ENCODE results near the gene MET. TPM values are rescaled to one million over a fixed set of nuclear protein-coding genes. Genes with fewer than 3 reads are reported as not detected.

MET gene
- total and polyA plus RNA-seq, 2 of the 8 experiments (the other 6 are each of a cell fraction or from before 2014, with no cell fraction given): 3.5 to 12.9 TPM

GRCh38 chr7:116842371-116842770 lies 170.4 kb downstream of the MET start:
- no peak overlapping the region for H2AK5ac ChIP-seq (ENCODE audit: low read depth, low read length)
- 71% methylated on average over 1 of the region's 1 CpG; no CpG with 5 or more reads in 1 of the 2 experiments for WGBS, 2 experiments (ENCODE audit: extremely low coverage in 1 of 2, insufficient coverage in 1 of 2, insufficient read length in 1 of 2, insufficient replicate concordance in 2 of 2, low coverage in 1 of 2, low lambda C conversion rate in 2 of 2, missing lambda C conversion rate in 1 of 2)
- no peak overlapping the region for H3K56ac ChIP-seq (replicated peaks; ENCODE audit: insufficient read length, low read depth, low read length)
- H3K4me3 ChIP-seq (ENCODE audit: extremely low read depth in 1 of 4, insufficient read depth in 2 of 4, low read depth in 3 of 4, low read length in 4 of 4): no peak overlapping the region
- H3K9me3 ChIP-seq (ENCODE audit: insufficient read depth in 2 of 2, low read depth in 1 of 2, low read length in 1 of 2): no peaks in the 10 kb centered on the region
- no peak overlapping the region for H3K27ac ChIP-seq (ENCODE audit: low read depth, low read length)
- H2BK12ac ChIP-seq (ENCODE audit: low read depth, low read length): no peak overlapping the region
- H2BK120ac ChIP-seq (replicated peaks; ENCODE audit: low read depth, low read length): no peak overlapping the region
- CTCF ChIA-PET (ENCODE audit: partially characterized antibody): no interaction called here
- H3K9ac ChIP-seq (replicated peaks in 1 of 4; ENCODE audit: extremely low read depth in 1 of 4, low read depth in 3 of 4, low read length in 3 of 4): no peak overlapping the region
- no peak overlapping the region for H2BK15ac ChIP-seq (ENCODE audit: low read length)
- no peaks in the 10 kb centered on the region for H3K79me1 ChIP-seq (ENCODE audit: low read depth, low read length)
- no peak overlapping the region for H2BK5ac ChIP-seq (ENCODE audit: low read depth, low read length)
- H4K5ac ChIP-seq (ENCODE audit: insufficient read length, low read depth, low read length): no peak overlapping the region
- no peak overlapping the region for H3K4ac ChIP-seq (replicated peaks; ENCODE audit: insufficient read length, low read depth, low read length)
- DNase-seq (ENCODE audit: low read depth in 1 of 2, low spot score in 2 of 2) (no peak), FAIRE-seq (no peak)
- H3K18ac ChIP-seq (ENCODE audit: extremely low read depth, low read length): no peak overlapping the region
- H3K23me2 ChIP-seq (ENCODE audit: low read depth, low read length): no peaks in the 10 kb centered on the region
- no peak overlapping the region for H2BK20ac ChIP-seq (ENCODE audit: low read length)
- H3K23ac ChIP-seq (ENCODE audit: insufficient read length): no peak overlapping the region
- H4K8ac ChIP-seq (ENCODE audit: extremely low read depth, insufficient read depth, low read length): no peak overlapping the region
- H3K4me1 ChIP-seq (replicated peaks in 1 of 4; ENCODE audit: control insufficient read depth in 3 of 4, insufficient read depth in 4 of 4, low read length in 3 of 4): no peaks in the 10 kb centered on the region
- H3K36me3 ChIP-seq (ENCODE audit: control insufficient read depth in 2 of 4, insufficient read depth in 4 of 4, low read length in 3 of 4): no peaks in the 10 kb centered on the region
- H2AFZ ChIP-seq (ENCODE audit: low read length): no peak overlapping the region
- no peak overlapping the region for H3K14ac ChIP-seq (ENCODE audit: insufficient read length)
- H4K20me1 ChIP-seq (replicated peaks in 1 of 2; ENCODE audit: control insufficient read depth in 1 of 2, insufficient read depth in 2 of 2, low read length in 2 of 2): no peaks in the 10 kb centered on the region
- no peak overlapping the region for H3K4me2 ChIP-seq (ENCODE audit: insufficient read depth in 1 of 2, low read depth in 2 of 2, low read length in 2 of 2)
- POLR2A ChIA-PET (ENCODE audit: partially characterized antibody): no interaction called here
- no peaks in the 10 kb centered on the region for H3K27me3 ChIP-seq (replicated peaks in 1 of 4; ENCODE audit: control insufficient read depth in 3 of 4, extremely low read depth in 1 of 4, insufficient read depth in 3 of 4, low read length in 3 of 4)
- no peaks in the 10 kb centered on the region for H3K79me2 ChIP-seq (ENCODE audit: control insufficient read depth in 1 of 2, insufficient read depth in 2 of 2, low read length in 2 of 2)
- H4K91ac ChIP-seq (replicated peaks; ENCODE audit: insufficient read length, low read length): no peak overlapping the region
- TF ChIP-seq JUND (IDR thresholded peaks at IDR 0.05; ENCODE audit: low read length) (no peak), TCF12 (IDR thresholded peaks at IDR 0.05; ENCODE audit: low read depth, low read length) (no peak), FOSL1 (IDR thresholded peaks at IDR 0.05; ENCODE audit: insufficient read depth, low read depth, low read length) (no peak), BRCA1 (IDR thresholded peaks at IDR 0.05; ENCODE audit: low read depth, low read length) (no peak), SIRT6 (IDR thresholded peaks at IDR 0.05; ENCODE audit: low read length) (no peak), PHF8 (conservative IDR thresholded peaks at IDR 0.05; ENCODE audit: low read depth, low read length) (no peak), NRF1 (IDR thresholded peaks at IDR 0.05; ENCODE audit: low read depth, low read length) (no peak), HDAC6 (IDR thresholded peaks at IDR 0.05; ENCODE audit: low read depth, low read length) (no peak), SP1 (IDR thresholded peaks at IDR 0.05; ENCODE audit: low read depth, low read length) (no peak), SP2 (IDR thresholded peaks at IDR 0.05; ENCODE audit: low read length) (no peak), RFX5 (IDR thresholded peaks at IDR 0.05; ENCODE audit: borderline replicate concordance, low read depth, low read length) (no peak), BACH1 (IDR thresholded peaks at IDR 0.05; ENCODE audit: low read length) (no peak), CBX8 (IDR thresholded peaks at IDR 0.05; ENCODE audit: borderline replicate concordance, low read depth, low read length) (no peak), ASH2L (IDR thresholded peaks at IDR 0.05; ENCODE audit: low read length) (no peak), KDM1A (IDR thresholded peaks at IDR 0.05; ENCODE audit: borderline replicate concordance, low read length) (no peak), ATF3 (IDR thresholded peaks at IDR 0.05; ENCODE audit: insufficient read depth, low read depth, low read length) (no peak), SUZ12 (IDR thresholded peaks at IDR 0.05; ENCODE audit: low read length) (no peak)
